HepG2 (cell line): ENCODE measurements around the gene BACH2. TPM values are rescaled to one million over a fixed set of nuclear protein-coding genes. Genes with fewer than 3 reads are reported as not detected.

Experiments used
- BCL6 ChIP-seq: IDR thresholded peaks from 2 replicates; pipeline ENCODE4 v1.6.1; 2016; ENCODE audit warnings: missing genetic modification reagents, missing compliant biosample characterization
- DBP ChIP-seq: sonication (generic); formaldehyde crosslinking; IDR thresholded peaks from 2 replicates; pipeline ENCODE4 v1.4.0; 2020; ENCODE audit warnings: missing genetic modification reagents; ENCODE audit errors: not compliant biosample characterization
- FOXA1 ChIP-seq, 2 experiments: fragments of 450-650 bp in 1 of 2; sonication (generic) in 1 of 2; formaldehyde crosslinking in 1 of 2; IDR thresholded peaks; 2 replicates each; pipeline versions ENCODE4 v1.4.0 to v1.6.1; 2016 to 2020; ENCODE audit warnings: missing genetic modification reagents in 1 of 2
- KIAA2018 ChIP-seq: sonication (generic); formaldehyde crosslinking; IDR thresholded peaks from 2 replicates; pipeline ENCODE4 v1.5.0; 2020; ENCODE audit warnings: mild to moderate bottlenecking, missing genetic modification reagents, borderline replicate concordance
- NKX3-1 ChIP-seq: sonication (generic); formaldehyde crosslinking; IDR thresholded peaks from 2 replicates; pipeline ENCODE4 v1.5.0; 2020; ENCODE audit warnings: missing genetic modification reagents
- PAXIP1 ChIP-seq: sonication (generic); formaldehyde crosslinking; conservative IDR thresholded peaks from 2 replicates; pipeline ENCODE4 v1.4.0; 2020; ENCODE audit warnings: mild to moderate bottlenecking, missing genetic modification reagents, moderate library complexity
- TBX3 ChIP-seq: fragments of 450-650 bp; IDR thresholded peaks from 2 replicates; pipeline ENCODE4 v1.6.1; 2017; ENCODE audit warnings: antibody characterized with exemption, mild to moderate bottlenecking, inconsistent platforms, borderline replicate concordance
- TFE3 ChIP-seq: IDR thresholded peaks from 2 replicates; pipeline ENCODE4 v1.6.1; 2016
- ZNF143 ChIP-seq: sonication (generic); formaldehyde crosslinking; IDR thresholded peaks from 2 replicates; pipeline ENCODE4 v1.4.0; 2020; ENCODE audit warnings: missing genetic modification reagents
- ZNF160 ChIP-seq: sonication (generic); formaldehyde crosslinking; IDR thresholded peaks from 2 replicates; pipeline ENCODE4 v1.8.0; 2022; ENCODE audit warnings: mild to moderate bottlenecking, inconsistent platforms, missing genetic modification reagents
- ZNF362 ChIP-seq: sonication (generic); formaldehyde crosslinking; IDR thresholded peaks from 2 replicates; pipeline ENCODE4 v1.4.0; 2020; ENCODE audit warnings: missing genetic modification reagents, mild to moderate bottlenecking, borderline replicate concordance
- ZNF761 ChIP-seq: sonication (generic); formaldehyde crosslinking; conservative IDR thresholded peaks from 2 replicates; pipeline ENCODE4 v1.4.0; 2020; ENCODE audit warnings: mild to moderate bottlenecking, missing genetic modification reagents
- ZNF777 ChIP-seq: sonication (generic); formaldehyde crosslinking; IDR thresholded peaks from 2 replicates; pipeline ENCODE4 v1.4.0; 2020; ENCODE audit warnings: missing genetic modification reagents
- polyA plus RNA-seq, 8 experiments: library from polyadenylated mRNA; depleted of rRNA in 3 of 8; stranded (reverse) in 7 of 8; unstranded in 1 of 8; fragments of >200 nt; fragmentation: Illumina TruSeq in 4 of 8; extraction: Trizol in 4 of 8; gene quantifications; 2 replicates each; pipeline versions ENCODE4 v1.2.1 to v1.2.3, GENCODE V29; 2011 to 2016; ENCODE audit warnings: low read depth in 4 of 8, missing spikeins in 1 of 8, mixed read lengths in 1 of 8; ENCODE audit not compliant: insufficient read depth in 1 of 8
- total RNA-seq, 5 experiments: library from RNA; depleted of rRNA; stranded (reverse); fragments of >200 nt; fragmentation: Illumina TruSeq; extraction: Trizol; gene quantifications; 2 replicates each; pipeline ENCODE4 v1.2.3, GENCODE V29; 2016; ENCODE audit warnings: low read depth in 1 of 5

BACH2 gene
- total and polyA plus RNA-seq, 2 of the 13 experiments (the other 11 are each of a cell fraction or from before 2014, with no cell fraction given), result 0.01 TPM; not detected in 1

- TF ChIP-seq PAXIP1 (CRISPR knock-in tag) (no peak), TFE3 (CRISPR knock-in tag) (no peak), TBX3 (peak; percentile 83), ZNF777 (CRISPR knock-in tag) (no peak), KIAA2018 (CRISPR knock-in tag) (no peak), BCL6 (CRISPR knock-in tag) (peak; percentile 93), ZNF362 (CRISPR knock-in tag) (no peak), DBP (CRISPR knock-in tag) (no peak), NKX3-1 (CRISPR knock-in tag) (peak; percentile 59; the same call in 1 of the 2 replicates), ZNF143 (CRISPR knock-in tag) (no peak), FOXA1 (IDR thresholded peaks at IDR 0.05) (peak; percentile 75), FOXA1 (CRISPR knock-in tag; IDR thresholded peaks at IDR 0.05) (peak; percentile 52), ZNF761 (no peak), ZNF160 (CRISPR knock-in tag) (no peak)
These were observed 193.4 kb downstream of the BACH2 start (continued) for GRCh38 chr6:90103056-90103800.
